Loucy (cell line): ENCODE measurements around the gene AFF3.

Experiments
- H2AFZ ChIP-seq: fragments of 200-600 bp; sonication (generic); 2 replicates; pipeline ENCODE4 v1.6.0; 2016; ENCODE audit warnings: antibody characterized with exemption, mild to moderate bottlenecking, low read length, moderate library complexity
- H3F3A ChIP-seq: fragments of 200-600 bp; 2 replicates; pipeline ENCODE4 v1.6.0; 2016; ENCODE audit warnings: antibody characterized with exemption, low read depth, mild to moderate bottlenecking
- H3K27me3 ChIP-seq: fragments of 200-600 bp; sonication (generic); 2 replicates; pipeline ENCODE4 v1.6.1; 2014; ENCODE audit warnings: low read length, mild to moderate bottlenecking; ENCODE audit not compliant: insufficient read depth, poor library complexity, severe bottlenecking
- H3K36me3 ChIP-seq: fragments of 200-600 bp; sonication (generic); 2 replicates; pipeline ENCODE4 v1.6.1; 2016; ENCODE audit warnings: low read length; ENCODE audit not compliant: insufficient read depth
- H3K4me1 ChIP-seq: fragments of 200-600 bp; sonication (generic); 2 replicates; pipeline ENCODE4 v1.5.1; 2014; ENCODE audit warnings: low read length, mild to moderate bottlenecking; ENCODE audit not compliant: insufficient read depth, poor library complexity, severe bottlenecking
- H3K4me2 ChIP-seq: fragments of 200-600 bp; sonication (generic); 2 replicates; pipeline ENCODE4 v1.6.0; 2014; ENCODE audit warnings: antibody characterized with exemption, low read length, low read depth, mild to moderate bottlenecking; ENCODE audit not compliant: poor library complexity, severe bottlenecking
- H3K4me3 ChIP-seq: fragments of 200-600 bp; sonication (generic); 2 replicates; pipeline ENCODE4 v1.5.1; 2014; ENCODE audit warnings: low read length, mild to moderate bottlenecking, mixed read lengths; ENCODE audit not compliant: poor library complexity, severe bottlenecking
- H3K79me2 ChIP-seq: fragments of 200-600 bp; sonication (generic); 2 replicates; pipeline ENCODE4 v1.6.1; 2014; ENCODE audit warnings: low read length; ENCODE audit not compliant: insufficient read depth
- H3K9ac ChIP-seq: fragments of 200-600 bp; sonication (generic); 2 replicates; pipeline ENCODE4 v1.6.0; 2014; ENCODE audit warnings: mild to moderate bottlenecking, low read depth, low read length, moderate library complexity; ENCODE audit not compliant: poor library complexity, severe bottlenecking
- H3K9me2 ChIP-seq: fragments of 200-600 bp; sonication (generic); replicated peaks from 2 replicates; pipeline ENCODE4 v1.6.1; 2016; ENCODE audit warnings: low read depth, low read length, mixed read lengths
- H3K9me3 ChIP-seq: fragments of 200-600 bp; sonication (generic); 2 replicates; pipeline ENCODE4 v1.6.1; 2014; ENCODE audit warnings: mild to moderate bottlenecking, antibody characterized with exemption, low read length, low read depth; ENCODE audit not compliant: insufficient read depth
- H4K20me1 ChIP-seq: fragments of 200-600 bp; sonication (generic); 2 replicates; pipeline ENCODE4 v1.6.0; 2014; ENCODE audit warnings: antibody characterized with exemption, low read length, mild to moderate bottlenecking; ENCODE audit not compliant: insufficient read depth, poor library complexity, severe bottlenecking
- EZH2phosphoT487 ChIP-seq: fragments of 200-600 bp; IDR thresholded peaks from 2 replicates; pipeline ENCODE4 v1.6.1; 2018; ENCODE audit warnings: antibody characterized with exemption, mild to moderate bottlenecking, moderate library complexity, borderline replicate concordance
- TF ChIP-seq, protein P1 (sequence below): fragments of 200-600 bp; sonication (generic); conservative IDR thresholded peaks from 2 replicates; pipeline ENCODE4 v1.5.1; 2014; ENCODE audit warnings: mild to moderate bottlenecking, antibody characterized with exemption, low read length

AFF3 gene

DNA sequence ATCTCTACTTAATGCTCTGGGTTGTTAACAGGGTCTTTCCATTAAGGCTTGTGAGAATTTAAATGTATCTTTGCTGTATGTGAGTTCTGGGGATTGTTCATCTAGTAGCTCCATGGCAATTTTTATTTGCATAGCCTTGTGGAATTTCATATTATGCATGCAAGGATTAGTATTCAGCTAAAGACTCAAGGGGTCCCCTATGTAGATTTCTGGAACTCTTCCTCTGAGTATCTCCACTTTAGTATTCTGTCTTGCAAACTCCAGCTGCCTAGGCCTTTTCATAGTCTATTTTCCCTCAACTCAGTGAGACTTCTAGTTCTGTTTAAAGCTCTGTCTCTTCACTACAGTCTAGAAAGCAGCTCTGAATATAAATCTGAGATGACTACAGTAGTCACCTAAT is 348.0 kb downstream of the AFF3 start:
- Histone ChIP-seq H3K4me1 (no peaks in the 10 kb centered on the region), H4K20me1 (no peaks in the 10 kb centered on the region), H3K4me2 (no peak overlapping the region), H3K9me3 (peaks cover 10% of the 10 kb centered on the region; the same call in 1 of the 2 replicates), H2AFZ (no peak overlapping the region), H3K27me3 (no peaks in the 10 kb centered on the region), H3K36me3 (no peaks in the 10 kb centered on the region), H3K4me3 (no peak overlapping the region), H3K9ac (no peak overlapping the region), H3K9me2 (no peaks in the 10 kb centered on the region), H3F3A (no peaks in the 10 kb centered on the region), H3K79me2 (no peaks in the 10 kb centered on the region)
- TF ChIP-seq, protein P1, sequence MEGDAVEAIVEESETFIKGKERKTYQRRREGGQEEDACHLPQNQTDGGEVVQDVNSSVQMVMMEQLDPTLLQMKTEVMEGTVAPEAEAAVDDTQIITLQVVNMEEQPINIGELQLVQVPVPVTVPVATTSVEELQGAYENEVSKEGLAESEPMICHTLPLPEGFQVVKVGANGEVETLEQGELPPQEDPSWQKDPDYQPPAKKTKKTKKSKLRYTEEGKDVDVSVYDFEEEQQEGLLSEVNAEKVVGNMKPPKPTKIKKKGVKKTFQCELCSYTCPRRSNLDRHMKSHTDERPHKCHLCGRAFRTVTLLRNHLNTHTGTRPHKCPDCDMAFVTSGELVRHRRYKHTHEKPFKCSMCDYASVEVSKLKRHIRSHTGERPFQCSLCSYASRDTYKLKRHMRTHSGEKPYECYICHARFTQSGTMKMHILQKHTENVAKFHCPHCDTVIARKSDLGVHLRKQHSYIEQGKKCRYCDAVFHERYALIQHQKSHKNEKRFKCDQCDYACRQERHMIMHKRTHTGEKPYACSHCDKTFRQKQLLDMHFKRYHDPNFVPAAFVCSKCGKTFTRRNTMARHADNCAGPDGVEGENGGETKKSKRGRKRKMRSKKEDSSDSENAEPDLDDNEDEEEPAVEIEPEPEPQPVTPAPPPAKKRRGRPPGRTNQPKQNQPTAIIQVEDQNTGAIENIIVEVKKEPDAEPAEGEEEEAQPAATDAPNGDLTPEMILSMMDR = no peak
- no peak for TF ChIP-seq EZH2phosphoT487

DNA sequence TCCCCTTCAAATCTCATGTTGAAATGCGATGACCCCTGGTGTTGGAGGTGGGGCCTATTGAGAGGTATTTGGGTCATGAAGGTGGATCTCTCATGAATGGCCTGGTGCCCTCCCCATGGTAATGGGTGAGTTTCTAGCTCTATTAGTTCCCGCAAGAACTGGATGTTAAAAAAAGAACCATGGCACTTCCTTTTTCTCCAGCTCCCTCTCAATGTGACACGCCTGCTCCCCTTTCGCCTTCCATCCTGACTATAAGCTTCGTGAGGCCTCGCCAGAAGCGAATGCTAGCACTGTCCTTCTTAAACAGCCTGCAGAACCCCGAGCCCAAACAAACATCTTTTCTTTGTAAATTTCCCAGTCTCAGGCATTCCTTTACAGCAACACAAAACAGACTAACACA is 349.4 kb downstream of the AFF3 start:
- Histone ChIP-seq H3K4me1 (no peaks in the 10 kb centered on the region), H3K9ac (no peak overlapping the region), H3K9me2 (no peaks in the 10 kb centered on the region), H3K36me3 (no peaks in the 10 kb centered on the region), H3K9me3 (peaks cover 10% of the 10 kb centered on the region; the same call in 1 of the 2 replicates), H3K4me3 (no peak overlapping the region), H3K27me3 (no peaks in the 10 kb centered on the region), H3F3A (no peaks in the 10 kb centered on the region), H2AFZ (no peak overlapping the region), H3K4me2 (no peak overlapping the region), H3K79me2 (no peaks in the 10 kb centered on the region), H4K20me1 (no peaks in the 10 kb centered on the region)
- TF ChIP-seq, protein P1 = no peak
- TF ChIP-seq EZH2phosphoT487 = no peak

DNA sequence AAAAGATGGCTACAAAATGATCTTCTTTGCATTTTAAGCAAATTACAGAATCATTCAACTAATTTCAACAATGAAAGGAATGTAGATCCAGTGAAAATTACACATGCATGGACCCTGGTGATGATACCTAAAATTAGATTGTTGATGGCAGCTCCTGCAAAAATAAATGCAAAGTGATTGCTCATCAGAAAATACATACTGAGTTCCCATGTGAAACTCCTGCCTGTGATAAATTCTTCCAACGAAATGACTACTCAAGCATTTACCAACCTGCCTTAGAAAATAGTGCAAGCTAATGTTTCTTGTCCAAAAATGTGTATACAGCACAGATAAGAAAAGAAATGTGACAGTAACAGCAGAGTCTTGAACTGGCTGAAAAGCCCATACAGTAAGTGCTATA is 352.5 kb downstream of the AFF3 start:
- no peaks in the 10 kb centered on the region for H3K27me3 ChIP-seq
- no peak overlapping the region for H3K4me3 ChIP-seq
- no peaks in the 10 kb centered on the region for H3K9me3 ChIP-seq
- no peaks in the 10 kb centered on the region for H4K20me1 ChIP-seq
- H3K79me2 ChIP-seq = no peaks in the 10 kb centered on the region
- H3F3A ChIP-seq = no peaks in the 10 kb centered on the region
- H3K4me1 ChIP-seq = no peaks in the 10 kb centered on the region
- H2AFZ ChIP-seq = no peak overlapping the region
- no peak for TF ChIP-seq EZH2phosphoT487
- TF ChIP-seq, protein P1 = no peak
- H3K9me2 ChIP-seq = no peaks in the 10 kb centered on the region
- no peak overlapping the region for H3K4me2 ChIP-seq
- H3K9ac ChIP-seq = no peak overlapping the region
- H3K36me3 ChIP-seq = no peaks in the 10 kb centered on the region
